ENCODE measurements around the gene HSF4.
A peak's percentile ranks its signal among the peaks of the same experiment; 100 is the strongest.

The HSF4 gene

GRCh38 chr16:67150047-67150832 lies 14.3 kb upstream of the HSF4 start:
- DNase-seq (ENCODE audit: low spot score), result peak; percentile 86

GRCh38 chr16:67150833-67151396 lies 13.6 kb upstream of the HSF4 start, which contains the start of gene B3GNT9:
B3GNT9 (minus strand) TSS chr16:67150998; CDS start chr16:67150485, 513 bp downstream.
- DNase-seq (ENCODE audit: low spot score), result peak; percentile 94

- DNase-seq (ENCODE audit: low spot score), result no peak
Observed at GRCh38 chr16:67151431-67152097, 13.0 kb upstream of the HSF4 start.

GRCh38 chr16:67154578-67155294 lies 9.8 kb upstream of the HSF4 start:
- no peak for DNase-seq (ENCODE audit: low spot score)

- DNase-seq (ENCODE audit: low spot score), result peak; percentile 93
Observed at GRCh38 chr16:67155295-67156142, 9.0 kb upstream of the HSF4 start.

GRCh38 chr16:67156143-67156844 lies 8.3 kb upstream of the HSF4 start:
- DNase-seq (ENCODE audit: low spot score), result no peak

GRCh38 chr16:67157106-67157748 lies 7.3 kb upstream of the HSF4 start:
- no peak for DNase-seq (ENCODE audit: low spot score)

GRCh38 chr16:67157892-67158635 lies 6.5 kb upstream of the HSF4 start:
- DNase-seq (ENCODE audit: low spot score), result no peak

GRCh38 chr16:67158637-67159600 lies 5.6 kb upstream of the HSF4 start:
- peak; percentile 52 for DNase-seq (ENCODE audit: low spot score)

GRCh38 chr16:67161595-67162058 lies 2.9 kb upstream of the HSF4 start:
- no peak for DNase-seq (ENCODE audit: low spot score)

- DNase-seq (ENCODE audit: low spot score), result no peak
Observed at GRCh38 chr16:67162506-67163163, 1.9 kb upstream of the HSF4 start.

GRCh38 chr16:67163164-67163998 lies 1.2 kb upstream of the HSF4 start:
- no peak for DNase-seq (ENCODE audit: low spot score)

GRCh38 chr16:67163999-67164558 lies 466 bp upstream of the HSF4 start:
- no peak for DNase-seq (ENCODE audit: low spot score)

- no peak for DNase-seq (ENCODE audit: low spot score)
Observed at GRCh38 chr16:67165121-67166078, 855 bp downstream of the HSF4 start.

GRCh38 chr16:67166110-67166547 lies 1.6 kb downstream of the HSF4 start:
- DNase-seq (ENCODE audit: low spot score), result no peak

Measured in GM03348 (cell line).